ENCODE data around the gene TTC39A. TPM values are rescaled to one million over a fixed set of nuclear protein-coding genes. Genes with fewer than 3 reads are reported as not detected.
"Not testable (repeated sequence)": the region's sequence is repeated elsewhere in the genome, so short reads cannot be mapped to it uniquely, and the experiment has no call there.

TTC39A gene
- total RNA-seq, 3 donors from 2014 or later (not counting 1 experiment from before 2014, with no cell fraction given): 0.38 TPM; not detected in 2

DNA sequence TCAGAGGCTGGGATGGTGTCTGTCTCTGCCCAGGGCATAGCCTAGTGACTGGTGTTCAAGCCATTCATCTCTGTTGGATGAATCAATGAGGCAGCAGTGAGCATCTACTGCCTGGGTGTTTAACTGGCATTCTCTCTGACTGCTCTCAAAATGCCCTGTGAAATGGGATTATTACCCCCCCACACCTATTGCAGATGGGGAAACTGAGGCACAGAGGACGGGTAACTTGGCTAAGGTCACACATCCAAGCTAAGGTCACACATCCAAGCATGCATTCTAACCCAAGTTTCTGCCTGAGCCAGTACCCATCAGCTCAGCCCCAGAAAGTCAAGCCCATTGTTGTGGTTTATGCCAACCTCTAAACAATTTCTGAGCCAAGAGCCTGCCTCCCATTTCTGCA lies 5.0 kb downstream of the TTC39A start:
- no peak overlapping the region for H3K4me3 Mint-ChIP-seq
- H3K4me1 Mint-ChIP-seq: no peaks in the 10 kb centered on the region
- no peak for DNase-seq
- Histone ChIP-seq H3K4me3 (ENCODE audit: low read length) (no peak overlapping the region), H3K9me3 (ENCODE audit: control insufficient read depth, insufficient read depth, low read length) (no peaks in the 10 kb centered on the region), H3K36me3 (ENCODE audit: control insufficient read depth, insufficient read depth, low read length) (no peaks in the 10 kb centered on the region), H3K4me1 (ENCODE audit: control insufficient read depth, insufficient read depth, low read length) (peaks cover 5% of the 10 kb centered on the region), H3K27ac (ENCODE audit: low read length) (no peak overlapping the region), H3K27me3 (ENCODE audit: control insufficient read depth, insufficient read depth, low read length) (peaks cover 5% of the 10 kb centered on the region)
- H3K9me3 Mint-ChIP-seq: no peaks in the 10 kb centered on the region
- 64% methylated on average over 1 of the region's 1 CpG for whole genome bisulfite sequencing (ENCODE audit: insufficient coverage)
- no peak overlapping the region for H3K27ac Mint-ChIP-seq
- TF ChIP-seq, protein P1, sequence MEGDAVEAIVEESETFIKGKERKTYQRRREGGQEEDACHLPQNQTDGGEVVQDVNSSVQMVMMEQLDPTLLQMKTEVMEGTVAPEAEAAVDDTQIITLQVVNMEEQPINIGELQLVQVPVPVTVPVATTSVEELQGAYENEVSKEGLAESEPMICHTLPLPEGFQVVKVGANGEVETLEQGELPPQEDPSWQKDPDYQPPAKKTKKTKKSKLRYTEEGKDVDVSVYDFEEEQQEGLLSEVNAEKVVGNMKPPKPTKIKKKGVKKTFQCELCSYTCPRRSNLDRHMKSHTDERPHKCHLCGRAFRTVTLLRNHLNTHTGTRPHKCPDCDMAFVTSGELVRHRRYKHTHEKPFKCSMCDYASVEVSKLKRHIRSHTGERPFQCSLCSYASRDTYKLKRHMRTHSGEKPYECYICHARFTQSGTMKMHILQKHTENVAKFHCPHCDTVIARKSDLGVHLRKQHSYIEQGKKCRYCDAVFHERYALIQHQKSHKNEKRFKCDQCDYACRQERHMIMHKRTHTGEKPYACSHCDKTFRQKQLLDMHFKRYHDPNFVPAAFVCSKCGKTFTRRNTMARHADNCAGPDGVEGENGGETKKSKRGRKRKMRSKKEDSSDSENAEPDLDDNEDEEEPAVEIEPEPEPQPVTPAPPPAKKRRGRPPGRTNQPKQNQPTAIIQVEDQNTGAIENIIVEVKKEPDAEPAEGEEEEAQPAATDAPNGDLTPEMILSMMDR (IDR thresholded peaks at IDR 0.05): no peak
- no peaks in the 10 kb centered on the region for H3K36me3 Mint-ChIP-seq
- intact Hi-C loops (cut with micrococcal nuclease): no loop called here
- peaks cover 16 to 20% of the 10 kb centered on the region in 2 donors for H3K27me3 Mint-ChIP-seq (ENCODE audit: low read depth in 2 of 2)
- no peak for ATAC-seq

DNA sequence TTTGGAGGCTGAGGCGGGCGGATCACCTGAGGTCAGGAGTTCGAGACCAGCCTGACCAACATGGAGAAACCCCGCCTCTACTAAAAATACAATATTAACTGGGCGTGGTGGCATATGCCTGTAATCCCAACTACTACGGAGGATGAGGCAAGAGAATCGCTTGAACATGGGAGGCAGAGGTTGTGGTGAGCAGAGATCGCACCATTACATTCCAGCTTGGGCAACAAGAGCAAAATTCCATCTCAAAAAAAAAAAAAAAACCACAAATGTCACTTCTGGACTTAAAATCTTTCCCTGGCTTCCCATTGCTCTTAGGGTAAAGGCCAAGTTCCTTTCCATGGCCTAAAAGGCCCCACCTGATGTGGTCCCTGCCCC lies 5.4 kb downstream of the TTC39A start:
- 94% methylated on average over 7 of the region's 8 CpGs for WGBS (ENCODE audit: insufficient coverage)

DNA sequence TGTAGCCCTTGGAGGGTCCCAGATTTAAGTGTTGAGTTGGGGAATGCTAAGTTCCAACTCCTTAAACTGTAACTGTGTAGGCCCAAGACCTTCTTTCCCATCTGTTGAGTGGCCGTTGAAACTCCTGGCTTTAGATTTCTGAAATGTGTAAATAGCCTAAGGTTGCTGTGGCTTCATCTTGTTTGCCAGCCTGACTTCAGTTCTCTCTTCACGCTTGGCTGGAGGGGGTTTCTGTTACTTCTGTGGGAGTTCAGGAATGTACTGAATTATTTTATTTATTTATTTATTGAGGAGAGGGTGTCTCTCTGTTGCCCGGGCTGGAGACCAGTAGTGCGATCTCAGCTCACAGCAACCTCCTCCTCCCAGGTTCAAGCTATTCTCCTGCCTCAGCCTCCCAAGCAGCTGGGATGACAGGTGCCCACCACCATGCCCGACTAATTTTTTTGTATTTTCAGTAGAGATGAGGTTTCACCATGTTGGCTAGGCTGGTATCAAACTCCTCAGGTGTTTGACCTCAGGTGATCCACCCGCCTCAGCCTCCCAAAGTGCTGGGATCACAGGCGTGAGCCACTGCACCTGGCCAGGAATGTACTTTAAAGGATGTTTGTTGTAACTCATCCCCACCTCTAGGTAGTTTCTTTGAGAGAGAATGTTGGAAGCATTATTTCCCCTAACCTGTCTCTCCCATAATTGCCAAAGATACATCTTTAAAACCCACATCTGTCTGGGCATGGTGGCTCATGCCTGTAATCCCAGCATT lies 5.9 kb downstream of the TTC39A start:
- H3K27me3 Mint-ChIP-seq (ENCODE audit: low read depth in 2 of 2): peaks cover 16 to 20% of the 10 kb centered on the region in 2 donors
- H3K9me3 ChIP-seq (ENCODE audit: control insufficient read depth, insufficient read depth, low read length): no peaks in the 10 kb centered on the region

More for the DNA sequence above, 5.4 kb downstream of the TTC39A start:
- H3K9me3 Mint-ChIP-seq; H3K27me3 ChIP-seq (ENCODE audit: control insufficient read depth, insufficient read depth, low read length); H3K4me3 Mint-ChIP-seq; H3K9me3 ChIP-seq (ENCODE audit: control insufficient read depth, insufficient read depth, low read length); H3K4me1 Mint-ChIP-seq; H3K36me3 ChIP-seq (ENCODE audit: control insufficient read depth, insufficient read depth, low read length); H3K27ac Mint-ChIP-seq; H3K36me3 Mint-ChIP-seq; intact Hi-C loops (cut with micrococcal nuclease); H3K27ac ChIP-seq (ENCODE audit: low read length); DNase-seq; H3K4me3 ChIP-seq (ENCODE audit: low read length); H3K4me1 ChIP-seq (ENCODE audit: control insufficient read depth, insufficient read depth, low read length); ATAC-seq: not testable (repeated sequence)
- peaks cover 16 to 20% of the 10 kb centered on the region in 2 donors for H3K27me3 Mint-ChIP-seq (ENCODE audit: low read depth in 2 of 2)

DNA sequence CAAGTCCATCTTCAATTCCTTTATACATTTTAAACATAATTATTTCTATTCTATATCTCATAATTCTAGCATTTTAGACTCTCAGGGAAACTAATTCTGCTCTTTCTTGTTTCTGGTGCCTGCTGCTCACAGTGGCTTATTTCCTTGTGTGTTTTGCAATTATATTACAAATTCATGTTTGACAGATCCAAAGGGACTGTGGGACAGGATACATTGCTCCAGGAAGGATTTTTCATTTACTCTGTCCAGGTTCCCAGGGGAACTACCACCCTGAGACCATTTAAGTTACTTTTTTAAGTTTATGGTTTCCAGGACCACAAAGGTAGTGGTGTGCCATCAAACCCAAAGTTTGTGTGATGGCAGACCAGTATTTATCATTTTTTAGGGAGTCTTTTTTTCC lies 6.6 kb downstream of the TTC39A start:
- ATAC-seq (no peak), DNase-seq (no peak)
- no peaks in the 10 kb centered on the region for H3K27me3 ChIP-seq (ENCODE audit: control insufficient read depth, insufficient read depth, low read length)
- intact Hi-C loops (cut with micrococcal nuclease): no loop called here
- no peak overlapping the region for H3K4me3 Mint-ChIP-seq
- no peaks in the 10 kb centered on the region for H3K9me3 Mint-ChIP-seq
- H3K27me3 Mint-ChIP-seq (ENCODE audit: low read depth in 2 of 2): peaks cover 12 to 16% of the 10 kb centered on the region in 2 donors
- no peaks in the 10 kb centered on the region for H3K36me3 ChIP-seq (ENCODE audit: control insufficient read depth, insufficient read depth, low read length)
- H3K9me3 ChIP-seq (ENCODE audit: control insufficient read depth, insufficient read depth, low read length): no peaks in the 10 kb centered on the region
- H3K4me1 Mint-ChIP-seq: no peaks in the 10 kb centered on the region
- TF ChIP-seq, protein P1 (IDR thresholded peaks at IDR 0.05): no peak
- no peak overlapping the region for H3K4me3 ChIP-seq (ENCODE audit: low read length)
- no peaks in the 10 kb centered on the region for H3K4me1 ChIP-seq (ENCODE audit: control insufficient read depth, insufficient read depth, low read length)
- H3K27ac Mint-ChIP-seq: no peak overlapping the region
- no peak overlapping the region for H3K27ac ChIP-seq (ENCODE audit: low read length)
- H3K36me3 Mint-ChIP-seq: no peaks in the 10 kb centered on the region

More for the DNA sequence above, 5.9 kb downstream of the TTC39A start:
- H3K27me3 ChIP-seq (ENCODE audit: control insufficient read depth, insufficient read depth, low read length): no peaks in the 10 kb centered on the region
- no peaks in the 10 kb centered on the region for H3K4me1 Mint-ChIP-seq
- H3K27ac ChIP-seq (ENCODE audit: low read length): no peak overlapping the region
- no peaks in the 10 kb centered on the region for H3K36me3 Mint-ChIP-seq
- H3K4me1 ChIP-seq (ENCODE audit: control insufficient read depth, insufficient read depth, low read length): no peaks in the 10 kb centered on the region
- no peak overlapping the region for H3K4me3 Mint-ChIP-seq
- H3K36me3 ChIP-seq (ENCODE audit: control insufficient read depth, insufficient read depth, low read length): no peaks in the 10 kb centered on the region
- H3K27ac Mint-ChIP-seq: no peak overlapping the region
- intact Hi-C loops (cut with micrococcal nuclease): no loop called here
- WGBS (ENCODE audit: insufficient coverage): 96% methylated on average over 5 of the region's 7 CpGs
- TF ChIP-seq, protein P1 (IDR thresholded peaks at IDR 0.05): no peak
- no peaks in the 10 kb centered on the region for H3K9me3 Mint-ChIP-seq
- DNase-seq (no peak), ATAC-seq (no peak)
- H3K4me3 ChIP-seq (ENCODE audit: low read length): no peak overlapping the region
